PC-3 (cell line): ENCODE measurements around the gene KCND3. TPM values are rescaled to one million over a fixed set of nuclear protein-coding genes. Genes with fewer than 3 reads are reported as not detected.

Source experiments
- ATAC-seq: fragments of 200-7000 bp; cut with Tn5 transposase; 2 replicates; pipeline ENCODE4 v1.9.1; 2020; ENCODE audit warnings: mild to moderate bottlenecking, moderate library complexity
- BruUV-seq: library from RNA; stranded (reverse); fragments of 400-500 nt; replicated peaks from 2 replicates; lab custom pipeline; 2021; lab: Mats Ljungman, UMichigan
- CTCF ChIA-PET: fragments of 300-600 bp; sonication (Branson Sonifier 250); formaldehyde crosslinking; loops from one replicate; lab custom pipeline; 2022; ENCODE audit warnings: antibody characterized with exemption; lab: Charles Lee
- POLR2A ChIA-PET: fragments of 300-600 bp; sonication (Branson Sonifier 250); formaldehyde crosslinking; loops from one replicate; lab custom pipeline; 2022; ENCODE audit warnings: antibody characterized with exemption; ENCODE audit not compliant: unreplicated experiment; lab: Charles Lee
- DNase-seq: peaks from one replicate; pipeline ENCODE4 v3.0.0-alpha.2; 2015
- H2AFZ ChIP-seq: fragments of 300-600 bp; sonication (generic); 2 replicates; pipeline ENCODE4 v1.6.0; 2016; ENCODE audit warnings: antibody characterized with exemption, low read length
- H3F3A ChIP-seq: fragments of 300-600 bp; sonication (generic); one replicate; pipeline ENCODE4 v1.6.0; 2017; ENCODE audit warnings: antibody characterized with exemption, low read length, control low read depth, mild to moderate bottlenecking; ENCODE audit not compliant: unreplicated experiment
- H3K27ac ChIP-seq: fragments of 300-600 bp; sonication (generic); 2 replicates; pipeline ENCODE4 v1.5.1; 2016; ENCODE audit warnings: mild to moderate bottlenecking, low read length
- H3K27me3 ChIP-seq: fragments of 300-600 bp; sonication (generic); 2 replicates; pipeline ENCODE4 v1.6.1; 2016; ENCODE audit warnings: low read length, mixed read lengths
- H3K36me3 ChIP-seq: fragments of 300-600 bp; sonication (generic); 2 replicates; pipeline ENCODE4 v1.6.1; 2016; ENCODE audit warnings: low read depth, mixed run types, low read length, mixed read lengths
- H3K4me1 ChIP-seq: fragments of 300-600 bp; sonication (generic); 2 replicates; pipeline ENCODE4 v1.5.1; 2016; ENCODE audit warnings: low read length; ENCODE audit not compliant: insufficient read depth
- H3K4me2 ChIP-seq: fragments of 300-600 bp; sonication (generic); 2 replicates; pipeline ENCODE4 v1.6.0; 2016; ENCODE audit warnings: low read length
- H3K4me3 ChIP-seq: fragments of 300-600 bp; sonication (generic); 2 replicates; pipeline ENCODE4 v1.5.1; 2016; ENCODE audit warnings: mild to moderate bottlenecking, low read length, mixed read lengths
- H3K79me2 ChIP-seq: fragments of 300-600 bp; sonication (generic); 2 replicates; pipeline ENCODE4 v1.6.1; 2017; ENCODE audit warnings: low read length, mixed read lengths
- H3K9ac ChIP-seq: fragments of 300-600 bp; sonication (generic); 2 replicates; pipeline ENCODE4 v1.6.0; 2016; ENCODE audit warnings: mild to moderate bottlenecking, low read length
- H3K9me2 ChIP-seq: fragments of 300-600 bp; sonication (generic); replicated peaks from 2 replicates; pipeline ENCODE4 v1.6.1; 2016; ENCODE audit warnings: mixed run types, low read length, mixed read lengths
- H3K9me3 ChIP-seq: fragments of 300-600 bp; sonication (generic); 2 replicates; pipeline ENCODE4 v1.6.1; 2016; ENCODE audit warnings: low read length, mixed read lengths
- H4K20me1 ChIP-seq: fragments of 300-600 bp; sonication (generic); 2 replicates; pipeline ENCODE4 v1.6.1; 2016; ENCODE audit warnings: low read length, mixed read lengths
- EZH2 ChIP-seq: fragments of 300-600 bp; sonication (generic); IDR thresholded peaks from one replicate; pipeline ENCODE4 v1.6.1; 2017; ENCODE audit warnings: antibody characterized with exemption, mild to moderate bottlenecking, low read length; ENCODE audit not compliant: unreplicated experiment
- EZH2phosphoT487 ChIP-seq: fragments of 300-600 bp; sonication (generic); IDR thresholded peaks from 2 replicates; pipeline ENCODE4 v1.6.1; 2018; ENCODE audit warnings: mild to moderate bottlenecking, antibody characterized with exemption, low read length, borderline replicate concordance
- intact Hi-C: fragments of 100-400 bp; cut with micrococcal nuclease; formaldehyde crosslinking; loops from 2 replicates; pipeline ENCODE4 v1.9.0; 2023
- total RNA-seq: library from RNA; depleted of rRNA; stranded (reverse); fragments of >200 nt; gene quantifications from 2 replicates; pipeline ENCODE4 v1.2.3, GENCODE V29; 2014
- TF ChIP-seq, protein P1 (sequence below): fragments of 300-600 bp; sonication (generic); conservative IDR thresholded peaks from 2 replicates; pipeline ENCODE4 v1.5.1; 2017; ENCODE audit warnings: antibody characterized with exemption, low read depth, mild to moderate bottlenecking, low read length

Gene KCND3
- total RNA-seq, 1 experiment from 2014 or later, result not detected

DNA sequence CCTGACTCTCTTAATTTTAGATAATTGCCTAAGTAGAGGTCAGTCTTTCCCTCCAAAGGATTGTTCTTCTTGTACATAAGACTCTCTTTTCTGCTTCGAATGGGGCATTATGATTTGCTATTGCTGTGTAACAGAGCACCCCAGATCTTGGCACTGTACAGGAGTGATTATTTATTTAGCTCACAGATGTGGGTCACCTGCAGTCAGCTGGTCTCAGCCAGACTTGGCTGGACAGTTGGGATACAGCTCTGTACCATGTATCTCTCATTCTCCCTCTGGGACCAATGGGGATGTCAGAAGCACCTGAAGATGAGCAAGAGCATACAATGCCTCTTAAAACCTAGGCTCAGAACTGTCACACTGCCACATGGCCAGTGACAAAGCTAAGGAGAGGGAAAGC lies 23.4 kb upstream of the KCND3 start:
- no peak overlapping the region for H2AFZ ChIP-seq
- H3K27ac ChIP-seq, result no peak overlapping the region
- no peaks in the 10 kb centered on the region for H3K36me3 ChIP-seq
- peaks cover 42% of the 10 kb centered on the region for H3K27me3 ChIP-seq
- no TSS peak for BruUV-seq
- POLR2A ChIA-PET, result no interaction called here
- no peaks in the 10 kb centered on the region for H3F3A ChIP-seq
- H4K20me1 ChIP-seq, result no peaks in the 10 kb centered on the region
- no peaks in the 10 kb centered on the region for H3K4me1 ChIP-seq
- CTCF ChIA-PET, result no interaction called here
- H3K9ac ChIP-seq, result no peak overlapping the region
- no peaks in the 10 kb centered on the region for H3K9me2 ChIP-seq
- intact Hi-C loops, result no loop called here
- DNase-seq (no peak), ATAC-seq (no peak)
- no peak overlapping the region for H3K4me2 ChIP-seq
- no peak overlapping the region for H3K4me3 ChIP-seq
- TF ChIP-seq, protein P1, sequence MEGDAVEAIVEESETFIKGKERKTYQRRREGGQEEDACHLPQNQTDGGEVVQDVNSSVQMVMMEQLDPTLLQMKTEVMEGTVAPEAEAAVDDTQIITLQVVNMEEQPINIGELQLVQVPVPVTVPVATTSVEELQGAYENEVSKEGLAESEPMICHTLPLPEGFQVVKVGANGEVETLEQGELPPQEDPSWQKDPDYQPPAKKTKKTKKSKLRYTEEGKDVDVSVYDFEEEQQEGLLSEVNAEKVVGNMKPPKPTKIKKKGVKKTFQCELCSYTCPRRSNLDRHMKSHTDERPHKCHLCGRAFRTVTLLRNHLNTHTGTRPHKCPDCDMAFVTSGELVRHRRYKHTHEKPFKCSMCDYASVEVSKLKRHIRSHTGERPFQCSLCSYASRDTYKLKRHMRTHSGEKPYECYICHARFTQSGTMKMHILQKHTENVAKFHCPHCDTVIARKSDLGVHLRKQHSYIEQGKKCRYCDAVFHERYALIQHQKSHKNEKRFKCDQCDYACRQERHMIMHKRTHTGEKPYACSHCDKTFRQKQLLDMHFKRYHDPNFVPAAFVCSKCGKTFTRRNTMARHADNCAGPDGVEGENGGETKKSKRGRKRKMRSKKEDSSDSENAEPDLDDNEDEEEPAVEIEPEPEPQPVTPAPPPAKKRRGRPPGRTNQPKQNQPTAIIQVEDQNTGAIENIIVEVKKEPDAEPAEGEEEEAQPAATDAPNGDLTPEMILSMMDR, result no peak
- TF ChIP-seq EZH2phosphoT487, result no peak
- no peak for TF ChIP-seq EZH2
- no peaks in the 10 kb centered on the region for H3K9me3 ChIP-seq
- no peaks in the 10 kb centered on the region for H3K79me2 ChIP-seq

DNA sequence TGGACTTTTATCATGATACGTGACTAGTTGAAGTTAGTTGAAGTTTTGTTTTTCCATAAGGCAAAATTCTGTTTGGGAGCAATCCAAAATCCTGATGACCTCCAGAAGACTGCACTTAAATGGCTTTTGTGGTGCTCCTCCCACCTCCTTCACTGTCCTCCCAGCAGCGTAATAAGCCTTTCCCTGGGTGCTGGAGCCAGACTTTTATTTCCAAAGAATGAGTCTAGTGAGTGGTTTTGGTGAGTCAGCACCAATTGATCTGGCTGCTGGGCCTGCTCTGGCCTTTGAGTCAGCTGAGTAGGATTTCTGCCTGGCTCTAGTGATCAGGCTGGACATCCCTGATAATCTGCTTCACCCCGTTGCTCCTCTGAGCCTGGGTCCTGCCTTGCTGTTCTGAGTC lies 21.7 kb upstream of the KCND3 start:
- Histone ChIP-seq H4K20me1 (no peaks in the 10 kb centered on the region), H3K79me2 (no peaks in the 10 kb centered on the region), H3K4me1 (no peaks in the 10 kb centered on the region), H3F3A (no peaks in the 10 kb centered on the region), H3K4me2 (no peak overlapping the region), H3K36me3 (no peaks in the 10 kb centered on the region), H3K27me3 (peaks cover 32% of the 10 kb centered on the region; the same call in 1 of the 2 replicates), H3K4me3 (no peak overlapping the region), H3K9ac (no peak overlapping the region), H3K27ac (no peak overlapping the region), H3K9me3 (no peaks in the 10 kb centered on the region), H3K9me2 (no peaks in the 10 kb centered on the region), H2AFZ (no peak overlapping the region)
- no TSS peak for BruUV-seq
- intact Hi-C loops, result no loop called here
- TF ChIP-seq EZH2 (no peak), EZH2phosphoT487 (no peak)
- TF ChIP-seq, protein P1, result no peak
- DNase-seq, result peak; percentile 51
- ChIA-PET POLR2A (no interaction called here), CTCF (no interaction called here)
- ATAC-seq, result peak; percentile 53; the same call in 1 of the 2 replicates

DNA sequence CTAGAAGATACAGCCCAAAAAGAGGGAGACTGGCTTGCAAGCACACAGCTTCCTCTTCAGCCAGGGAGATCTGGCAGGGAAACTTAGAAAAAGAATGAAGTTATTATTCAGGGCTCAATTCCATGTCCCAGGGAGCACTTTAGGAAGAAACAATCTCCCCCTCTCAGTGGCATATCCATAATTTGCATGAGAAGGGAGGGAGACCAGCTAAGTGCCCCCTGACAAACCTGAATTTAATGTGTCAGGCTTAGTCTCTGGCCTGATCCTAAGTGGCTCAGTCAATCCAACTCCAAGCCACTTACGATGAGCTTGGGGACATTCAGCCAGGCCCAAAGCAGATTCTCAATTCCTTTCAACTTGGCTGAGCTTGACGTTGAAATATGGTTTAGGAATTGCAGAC lies 17.7 kb upstream of the KCND3 start:
- no peak overlapping the region for H3K4me2 ChIP-seq
- no peaks in the 10 kb centered on the region for H3K9me2 ChIP-seq
- intact Hi-C loops, result no loop called here
- CTCF ChIA-PET, result no interaction called here
- POLR2A ChIA-PET, result no interaction called here
- no peak overlapping the region for H3K4me3 ChIP-seq
- H3F3A ChIP-seq, result no peaks in the 10 kb centered on the region
- H3K27ac ChIP-seq, result no peak overlapping the region
- BruUV-seq, result no TSS peak
- no peaks in the 10 kb centered on the region for H3K9me3 ChIP-seq
- ATAC-seq (no peak), DNase-seq (no peak)
- peaks cover 32% of the 10 kb centered on the region for H3K27me3 ChIP-seq
- TF ChIP-seq EZH2 (no peak), EZH2phosphoT487 (no peak)
- TF ChIP-seq, protein P1, result no peak
- no peaks in the 10 kb centered on the region for H3K4me1 ChIP-seq
- no peaks in the 10 kb centered on the region for H4K20me1 ChIP-seq
- no peak overlapping the region for H2AFZ ChIP-seq
- H3K36me3 ChIP-seq, result no peaks in the 10 kb centered on the region
- no peaks in the 10 kb centered on the region for H3K79me2 ChIP-seq
- no peak overlapping the region for H3K9ac ChIP-seq
